Mesendoderm (in vitro differentiated cells): Measurements from ENCODE around the gene ARHGAP28.
A peak's percentile ranks its signal among the peaks of the same experiment; 100 is the strongest.

Experiments used
- DNase-seq: peaks from one replicate; pipeline ENCODE4 v3.0.0; 2013
- H2AK5ac ChIP-seq: 2 replicates; pipeline ENCODE4 v1.6.1; 2013; ENCODE audit warnings: low read length, inconsistent platforms
- H2BK120ac ChIP-seq: 2 replicates; pipeline ENCODE4 v1.6.1; 2013; ENCODE audit warnings: low read depth, mild to moderate bottlenecking, low read length, moderate library complexity, mixed read lengths
- H2BK15ac ChIP-seq: replicated peaks from 2 replicates; pipeline ENCODE4 v1.6.1; 2013; ENCODE audit warnings: low read depth, mild to moderate bottlenecking, moderate library complexity
- H2BK5ac ChIP-seq: 2 replicates; pipeline ENCODE4 v1.6.1; 2013; ENCODE audit warnings: low read length, inconsistent platforms
- H3K18ac ChIP-seq: 2 replicates; pipeline ENCODE4 v1.6.1; 2013; ENCODE audit warnings: mild to moderate bottlenecking, low read length, mixed read lengths
- H3K23ac ChIP-seq: one replicate; pipeline ENCODE4 v1.6.1; 2013; ENCODE audit warnings: low read length
- H3K27ac ChIP-seq: 2 replicates; pipeline ENCODE4 v1.5.1; 2013; ENCODE audit warnings: low read depth, mild to moderate bottlenecking, inconsistent platforms, low read length, moderate library complexity
- H3K27me3 ChIP-seq: 2 replicates; pipeline ENCODE4 v1.6.1; 2013; ENCODE audit warnings: low read length, control low read depth, mild to moderate bottlenecking, inconsistent platforms; ENCODE audit not compliant: insufficient read depth, poor library complexity
- H3K36me3 ChIP-seq: 2 replicates; pipeline ENCODE4 v1.6.1; 2013; ENCODE audit warnings: low read length, inconsistent platforms; ENCODE audit not compliant: control insufficient read depth, insufficient read depth
- H3K4ac ChIP-seq: one replicate; pipeline ENCODE4 v1.6.1; 2013; ENCODE audit warnings: low read depth, mild to moderate bottlenecking, low read length, moderate library complexity
- H3K4me1 ChIP-seq: 2 replicates; pipeline ENCODE4 v1.6.1; 2013; ENCODE audit warnings: low read depth, low read length, inconsistent platforms; ENCODE audit not compliant: control insufficient read depth
- H3K4me2 ChIP-seq: 2 replicates; pipeline ENCODE4 v1.6.1; 2013; ENCODE audit warnings: low read length
- H3K4me3 ChIP-seq: 2 replicates; pipeline ENCODE4 v1.5.1; 2013; ENCODE audit warnings: mild to moderate bottlenecking, low read length
- H3K56ac ChIP-seq: one replicate; pipeline ENCODE4 v1.6.1; 2013; ENCODE audit warnings: low read length
- H3K79me1 ChIP-seq: 2 replicates; pipeline ENCODE4 v1.6.1; 2013; ENCODE audit warnings: low read length, inconsistent platforms
- H3K79me2 ChIP-seq: 2 replicates; pipeline ENCODE4 v1.6.1; 2013; ENCODE audit warnings: mild to moderate bottlenecking, low read length; ENCODE audit not compliant: control insufficient read depth, insufficient read depth
- H3K9ac ChIP-seq: 2 replicates; pipeline ENCODE4 v1.6.1; 2013; ENCODE audit warnings: low read length, inconsistent platforms
- H4K5ac ChIP-seq: one replicate; pipeline ENCODE4 v1.6.1; 2013; ENCODE audit warnings: low read length
- H4K8ac ChIP-seq: one replicate; pipeline ENCODE4 v1.6.1; 2013; ENCODE audit warnings: low read depth, mild to moderate bottlenecking, control low read depth, low read length, moderate library complexity
- WGBS: extraction: QIAGEN DNeasy Blood & Tissue Kit; methylation state at CpG from one replicate; pipeline ENCODE4 v1.1.7; 2013; ENCODE audit warnings: low lambda C conversion rate, missing lambda C conversion rate; ENCODE audit not compliant: insufficient coverage; ENCODE audit errors: extremely low coverage; 5-methylcytosine and 5-hydroxymethylcytosine counted together

Gene ARHGAP28

GRCh38 chr18:6773777-6774176, 44.3 kb downstream of the ARHGAP28 start:
- no peak overlapping the region for H2BK15ac ChIP-seq
- H3K4me1 ChIP-seq, result no peaks in the 10 kb centered on the region
- DNase-seq, result no peak
- no peak overlapping the region for H3K23ac ChIP-seq
- no peak overlapping the region for H3K56ac ChIP-seq
- no CpG with 5 or more reads among the region's 2 CpGs for WGBS
- no peak overlapping the region for H4K5ac ChIP-seq
- H2BK5ac ChIP-seq, result no peak overlapping the region
- H3K4me2 ChIP-seq, result no peak overlapping the region
- H4K8ac ChIP-seq, result no peak overlapping the region
- H2AK5ac ChIP-seq, result no peak overlapping the region
- no peaks in the 10 kb centered on the region for H3K79me2 ChIP-seq
- no peak overlapping the region for H2BK120ac ChIP-seq
- no peak overlapping the region for H3K27ac ChIP-seq
- H3K27me3 ChIP-seq, result no peaks in the 10 kb centered on the region
- no peak overlapping the region for H3K4ac ChIP-seq
- no peak overlapping the region for H3K9ac ChIP-seq
- no peak overlapping the region for H3K18ac ChIP-seq
- no peaks in the 10 kb centered on the region for H3K36me3 ChIP-seq
- no peak overlapping the region for H3K4me3 ChIP-seq
- no peaks in the 10 kb centered on the region for H3K79me1 ChIP-seq

- Histone ChIP-seq H2BK120ac (no peak overlapping the region), H3K23ac (no peak overlapping the region), H3K18ac (no peak overlapping the region), H3K36me3 (no peaks in the 10 kb centered on the region), H3K27ac (no peak overlapping the region), H4K8ac (no peak overlapping the region), H3K4me2 (no peak overlapping the region), H2BK5ac (no peak overlapping the region), H3K4ac (no peak overlapping the region), H3K27me3 (no peaks in the 10 kb centered on the region), H4K5ac (no peak overlapping the region), H3K4me1 (no peaks in the 10 kb centered on the region), H3K79me1 (no peaks in the 10 kb centered on the region), H3K4me3 (no peak overlapping the region), H3K56ac (no peak overlapping the region), H2AK5ac (no peak overlapping the region), H2BK15ac (no peak overlapping the region), H3K9ac (no peak overlapping the region), H3K79me2 (no peaks in the 10 kb centered on the region)
- no peak for DNase-seq
- WGBS, result 100% methylated on average over 2 of the region's 7 CpGs
Observed at GRCh38 chr18:6775237-6775636, 45.7 kb downstream of the ARHGAP28 start.

GRCh38 chr18:6775702-6776101, 46.2 kb downstream of the ARHGAP28 start:
- no peaks in the 10 kb centered on the region for H3K36me3 ChIP-seq
- no peak overlapping the region for H3K27ac ChIP-seq
- H3K4me1 ChIP-seq, result no peaks in the 10 kb centered on the region
- H3K79me1 ChIP-seq, result no peaks in the 10 kb centered on the region
- no CpG with 5 or more reads among the region's 2 CpGs for WGBS
- no peak overlapping the region for H3K18ac ChIP-seq
- no peak overlapping the region for H2BK120ac ChIP-seq
- no peak overlapping the region for H3K56ac ChIP-seq
- no peak overlapping the region for H2BK15ac ChIP-seq
- no peak overlapping the region for H3K23ac ChIP-seq
- H3K4ac ChIP-seq, result no peak overlapping the region
- no peak overlapping the region for H3K4me2 ChIP-seq
- no peak overlapping the region for H2AK5ac ChIP-seq
- no peaks in the 10 kb centered on the region for H3K27me3 ChIP-seq
- H3K9ac ChIP-seq, result no peak overlapping the region
- H3K79me2 ChIP-seq, result no peaks in the 10 kb centered on the region
- no peak for DNase-seq
- no peak overlapping the region for H4K5ac ChIP-seq
- H3K4me3 ChIP-seq, result no peak overlapping the region
- H2BK5ac ChIP-seq, result no peak overlapping the region
- no peak overlapping the region for H4K8ac ChIP-seq

GRCh38 chr18:6776188-6776587, 46.7 kb downstream of the ARHGAP28 start:
- no peak for DNase-seq
- Histone ChIP-seq H3K27ac (no peak overlapping the region), H3K56ac (no peak overlapping the region)

GRCh38 chr18:6777509-6777908, 48.0 kb downstream of the ARHGAP28 start:
- Histone ChIP-seq H2BK120ac (no peak overlapping the region), H2BK15ac (no peak overlapping the region), H3K9ac (no peak overlapping the region), H3K4ac (no peak overlapping the region), H3K23ac (no peak overlapping the region), H3K4me2 (no peak overlapping the region), H3K4me1 (peaks cover 3% of the 10 kb centered on the region), H2AK5ac (no peak overlapping the region), H4K8ac (no peak overlapping the region), H3K18ac (no peak overlapping the region), H2BK5ac (no peak overlapping the region), H4K5ac (no peak overlapping the region), H3K4me3 (no peak overlapping the region), H3K36me3 (no peaks in the 10 kb centered on the region), H3K27me3 (no peaks in the 10 kb centered on the region), H3K79me1 (no peaks in the 10 kb centered on the region), H3K56ac (no peak overlapping the region), H3K79me2 (no peaks in the 10 kb centered on the region), H3K27ac (no peak overlapping the region)
- no CpG with 5 or more reads among the region's 3 CpGs for WGBS
- DNase-seq, result no peak

More at GRCh38 chr18:6776188-6776587, 46.7 kb downstream of the ARHGAP28 start:
- no peak overlapping the region for H3K4me3 ChIP-seq
- H2BK5ac ChIP-seq, result no peak overlapping the region
- no peak overlapping the region for H3K4me2 ChIP-seq
- no peak overlapping the region for H4K5ac ChIP-seq
- WGBS, result no CpG with 5 or more reads among the region's 7 CpGs
- no peak overlapping the region for H3K9ac ChIP-seq
- H3K4me1 ChIP-seq, result peaks cover 3% of the 10 kb centered on the region
- H2BK120ac ChIP-seq, result no peak overlapping the region
- no peak overlapping the region for H2BK15ac ChIP-seq
- no peaks in the 10 kb centered on the region for H3K79me2 ChIP-seq
- no peaks in the 10 kb centered on the region for H3K79me1 ChIP-seq
- H3K4ac ChIP-seq, result no peak overlapping the region
- H3K27me3 ChIP-seq, result no peaks in the 10 kb centered on the region
- no peak overlapping the region for H3K18ac ChIP-seq
- no peak overlapping the region for H3K23ac ChIP-seq
- no peak overlapping the region for H4K8ac ChIP-seq
- H3K36me3 ChIP-seq, result no peaks in the 10 kb centered on the region
- H2AK5ac ChIP-seq, result no peak overlapping the region

GRCh38 chr18:6778459-6779247, 49.1 kb downstream of the ARHGAP28 start:
- peak; percentile 37 for DNase-seq
- H3K23ac ChIP-seq, result no peak overlapping the region
- H2BK15ac ChIP-seq, result no peak overlapping the region
- H3K18ac ChIP-seq, result no peak overlapping the region
- WGBS, result no CpG with 5 or more reads among the region's 5 CpGs
- H3K56ac ChIP-seq, result no peak overlapping the region
- no peak overlapping the region for H2BK5ac ChIP-seq
- no peak overlapping the region for H3K4me2 ChIP-seq
- H3K4ac ChIP-seq, result no peak overlapping the region
- no peak overlapping the region for H2AK5ac ChIP-seq
- H3K4me1 ChIP-seq, result peaks cover 5% of the 10 kb centered on the region
- H3K9ac ChIP-seq, result no peak overlapping the region
- H2BK120ac ChIP-seq, result no peak overlapping the region
- no peak overlapping the region for H3K4me3 ChIP-seq
- H4K5ac ChIP-seq, result no peak overlapping the region
- no peaks in the 10 kb centered on the region for H3K36me3 ChIP-seq
- no peak overlapping the region for H3K27ac ChIP-seq
- H4K8ac ChIP-seq, result no peak overlapping the region
- H3K79me2 ChIP-seq, result no peaks in the 10 kb centered on the region
- H3K79me1 ChIP-seq, result no peaks in the 10 kb centered on the region
- no peaks in the 10 kb centered on the region for H3K27me3 ChIP-seq
